SK-N-SH (cell line): ENCODE results near the gene LRIG1. TPM values are rescaled to one million over a fixed set of nuclear protein-coding genes. Genes with fewer than 3 reads are reported as not detected.

Experiments used
- CTCF ChIA-PET: fragments of 300-600, 350-600 bp; formaldehyde crosslinking; extraction: SDS; loops from one replicate; lab custom pipeline; 2021; lab: Yijun Ruan, JAX
- POLR2A ChIA-PET: fragments of 350-600 bp; sonication (Branson Sonifier 250); formaldehyde crosslinking; extraction: SDS; loops from one replicate; lab custom pipeline; 2020; ENCODE audit warnings: antibody characterized with exemption, inconsistent platforms; lab: Yijun Ruan, JAX
- DNase-seq: peaks from one replicate; pipeline ENCODE4 v3.0.0; 2012
- H2AFZ ChIP-seq: fragments of 200-600 bp; sonication (generic); 2 replicates; pipeline ENCODE4 v1.8.1; 2016; ENCODE audit warnings: antibody characterized with exemption, mild to moderate bottlenecking, low read depth
- H3F3A ChIP-seq: fragments of 200-600 bp; sonication (generic); replicated peaks from 2 replicates; pipeline ENCODE3; 2016; ENCODE audit warnings: antibody characterized with exemption, mild to moderate bottlenecking; ENCODE audit not compliant: insufficient read depth
- H3K27ac ChIP-seq, 2 experiments: fragments of 200-500 bp in 1 of 2; fragments of 200-600 bp in 1 of 2; sonication (Bioruptor generic) in 1 of 2; sonication (generic), shearing (Covaris generic) in 1 of 2; 2 replicates each; pipeline versions ENCODE4 v1.5.1 to v1.6.1; 2014 to 2016; ENCODE audit warnings: low read depth in 2 of 2, inconsistent platforms in 1 of 2, low read length in 1 of 2, mild to moderate bottlenecking in 1 of 2, mixed read lengths in 1 of 2
- H3K27me3 ChIP-seq: fragments of 200-600 bp; sonication (generic), shearing (Covaris generic); 2 replicates; pipeline ENCODE4 v1.6.1; 2016; ENCODE audit warnings: mixed run types; ENCODE audit not compliant: insufficient read depth
- H3K36me3 ChIP-seq, 2 experiments: fragments of 200-500 bp in 1 of 2; fragments of 200-600 bp in 1 of 2; sonication (Bioruptor generic) in 1 of 2; sonication (generic) in 1 of 2; replicated peaks in 1 of 2; 2 replicates each; pipeline versions ENCODE3 to v1.5.1; 2014 to 2016; ENCODE audit warnings: low read length in 1 of 2, mild to moderate bottlenecking in 1 of 2; ENCODE audit not compliant: insufficient read depth in 2 of 2, control insufficient read depth in 1 of 2
- H3K4me1 ChIP-seq, 2 experiments: fragments of 200-500 bp in 1 of 2; fragments of 200-600 bp in 1 of 2; sonication (Bioruptor generic) in 1 of 2; sonication (generic), shearing (Covaris generic) in 1 of 2; 2 replicates each; pipeline versions ENCODE4 v1.5.1 to v1.6.1; 2014 to 2016; ENCODE audit warnings: low read depth in 1 of 2, low read length in 1 of 2, mixed run types in 1 of 2; ENCODE audit not compliant: insufficient read depth in 2 of 2, control insufficient read depth in 1 of 2
- H3K4me2 ChIP-seq: fragments of 200-600 bp; sonication (generic), shearing (Covaris generic); 2 replicates; pipeline ENCODE4 v1.6.1; 2017; ENCODE audit warnings: mixed run types
- H3K4me3 ChIP-seq, 2 experiments: fragments of 200-500 bp in 1 of 2; fragments of 200-600 bp in 1 of 2; sonication (Bioruptor generic) in 1 of 2; sonication (generic), shearing (Covaris generic) in 1 of 2; 2 replicates each; pipeline versions ENCODE4 v1.5.1 to v1.8.1; 2014 to 2016; ENCODE audit warnings: low read depth in 2 of 2, inconsistent platforms in 1 of 2, low read length in 1 of 2, mild to moderate bottlenecking in 1 of 2, mixed read lengths in 1 of 2, moderate library complexity in 1 of 2
- H3K79me2 ChIP-seq: fragments of 200-600 bp; sonication (generic); 2 replicates; pipeline ENCODE4 v1.8.1; 2017; ENCODE audit warnings: mild to moderate bottlenecking; ENCODE audit not compliant: insufficient read depth
- H3K9ac ChIP-seq: fragments of 200-600 bp; sonication (generic); 2 replicates; pipeline ENCODE4 v1.6.1; 2017; ENCODE audit warnings: mixed run types
- H3K9me2 ChIP-seq: fragments of 200-600 bp; sonication (generic); 2 replicates; pipeline ENCODE4 v1.6.1; 2017; ENCODE audit warnings: mixed run types
- H3K9me3 ChIP-seq: fragments of 200-600 bp; sonication (generic); 2 replicates; pipeline ENCODE4 v1.6.1; 2017; ENCODE audit warnings: mixed run types, mild to moderate bottlenecking, moderate library complexity
- H4K20me1 ChIP-seq: fragments of 200-600 bp; sonication (generic); 2 replicates; pipeline ENCODE4 v1.6.1; 2017; ENCODE audit warnings: mild to moderate bottlenecking, mixed run types; ENCODE audit not compliant: insufficient read depth
- CTCF ChIP-seq: fragments of 200-600 bp; sonication (generic); IDR thresholded peaks from 2 replicates; pipeline ENCODE4 v1.6.1; 2017; ENCODE audit warnings: antibody characterized with exemption, mild to moderate bottlenecking, moderate library complexity
- JUND ChIP-seq: IDR thresholded peaks from 2 replicates; pipeline ENCODE4 v1.4.0; 2012
- MXI1 ChIP-seq: IDR thresholded peaks from 2 replicates; pipeline ENCODE4 v1.6.1; 2012; ENCODE audit warnings: mild to moderate bottlenecking, low read depth, low read length, improper control_type of control experiment
- POLR2AphosphoS5 ChIP-seq: IDR thresholded peaks from 2 replicates; pipeline ENCODE4 v1.6.1; 2012; ENCODE audit warnings: low read depth, low read length
- TEAD4 ChIP-seq: IDR thresholded peaks from 2 replicates; pipeline ENCODE4 v1.4.0; 2012; ENCODE audit warnings: mild to moderate bottlenecking, borderline replicate concordance; ENCODE audit not compliant: insufficient read depth
- USF2 ChIP-seq: fragments of 150-350 bp; IDR thresholded peaks from 2 replicates; pipeline ENCODE4 v1.6.1; 2017; ENCODE audit warnings: antibody characterized with exemption, low read length, low read depth, borderline replicate concordance
- WGBS: methylation state at CpG from one replicate; pipeline ENCODE4 v1.1.6; 2017; ENCODE audit warnings: low lambda C conversion rate; 5-methylcytosine and 5-hydroxymethylcytosine counted together
- polyA plus RNA-seq, 3 experiments: library from polyadenylated mRNA; depleted of rRNA; stranded (reverse); fragments of >200 nt; gene quantifications; 2 replicates each; pipeline ENCODE4 v1.2.3, GENCODE V29; 2012
- TF ChIP-seq, protein P1 (sequence below): IDR thresholded peaks from 2 replicates; pipeline ENCODE4 v1.4.0; 2012; ENCODE audit warnings: low read depth
- TF ChIP-seq, protein P2 (sequence below): IDR thresholded peaks from 2 replicates; pipeline ENCODE4; 2012
- TF ChIP-seq, protein P3 (sequence below): IDR thresholded peaks from 2 replicates; pipeline ENCODE4 v1.6.1; 2012; ENCODE audit warnings: mild to moderate bottlenecking, low read depth, low read length, moderate library complexity
- TF ChIP-seq, protein P4 (sequence below): IDR thresholded peaks from 2 replicates; pipeline ENCODE4 v1.4.0; 2012; ENCODE audit warnings: low read depth, borderline replicate concordance

The LRIG1 gene
- polyA plus RNA-seq, 1 of the 3 experiments (the other 2 are of a cell fraction): 1.7 TPM

- Histone ChIP-seq H3K27me3 (no peaks in the 10 kb centered on the region; the same call in 1 of the 2 replicates), H3K79me2 (no peaks in the 10 kb centered on the region), H2AFZ (no peak overlapping the region), H3K9me3 (no peaks in the 10 kb centered on the region), H3K27ac (no peak overlapping the region), H3K4me2 (no peak overlapping the region), H3F3A (no peaks in the 10 kb centered on the region), H4K20me1 (no peaks in the 10 kb centered on the region), H3K4me1 (no peaks in the 10 kb centered on the region; a peak in 1 of 4 replicates), H3K4me3 (no peak overlapping the region), H3K36me3 (no peaks in the 10 kb centered on the region), H3K9ac (no peak overlapping the region), H3K9me2 (no peaks in the 10 kb centered on the region)
- TF ChIP-seq CTCF (no peak), POLR2AphosphoS5 (no peak), USF2 (no peak), MXI1 (no peak), JUND (no peak), TEAD4 (no peak)
- TF ChIP-seq, protein P1, sequence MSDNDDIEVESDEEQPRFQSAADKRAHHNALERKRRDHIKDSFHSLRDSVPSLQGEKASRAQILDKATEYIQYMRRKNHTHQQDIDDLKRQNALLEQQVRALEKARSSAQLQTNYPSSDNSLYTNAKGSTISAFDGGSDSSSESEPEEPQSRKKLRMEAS: no peak
- TF ChIP-seq, protein P2, sequence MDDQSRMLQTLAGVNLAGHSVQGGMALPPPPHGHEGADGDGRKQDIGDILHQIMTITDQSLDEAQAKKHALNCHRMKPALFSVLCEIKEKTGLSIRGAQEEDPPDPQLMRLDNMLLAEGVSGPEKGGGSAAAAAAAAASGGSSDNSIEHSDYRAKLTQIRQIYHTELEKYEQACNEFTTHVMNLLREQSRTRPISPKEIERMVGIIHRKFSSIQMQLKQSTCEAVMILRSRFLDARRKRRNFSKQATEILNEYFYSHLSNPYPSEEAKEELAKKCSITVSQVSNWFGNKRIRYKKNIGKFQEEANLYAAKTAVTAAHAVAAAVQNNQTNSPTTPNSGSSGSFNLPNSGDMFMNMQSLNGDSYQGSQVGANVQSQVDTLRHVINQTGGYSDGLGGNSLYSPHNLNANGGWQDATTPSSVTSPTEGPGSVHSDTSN: no peak
- TF ChIP-seq, protein P3, sequence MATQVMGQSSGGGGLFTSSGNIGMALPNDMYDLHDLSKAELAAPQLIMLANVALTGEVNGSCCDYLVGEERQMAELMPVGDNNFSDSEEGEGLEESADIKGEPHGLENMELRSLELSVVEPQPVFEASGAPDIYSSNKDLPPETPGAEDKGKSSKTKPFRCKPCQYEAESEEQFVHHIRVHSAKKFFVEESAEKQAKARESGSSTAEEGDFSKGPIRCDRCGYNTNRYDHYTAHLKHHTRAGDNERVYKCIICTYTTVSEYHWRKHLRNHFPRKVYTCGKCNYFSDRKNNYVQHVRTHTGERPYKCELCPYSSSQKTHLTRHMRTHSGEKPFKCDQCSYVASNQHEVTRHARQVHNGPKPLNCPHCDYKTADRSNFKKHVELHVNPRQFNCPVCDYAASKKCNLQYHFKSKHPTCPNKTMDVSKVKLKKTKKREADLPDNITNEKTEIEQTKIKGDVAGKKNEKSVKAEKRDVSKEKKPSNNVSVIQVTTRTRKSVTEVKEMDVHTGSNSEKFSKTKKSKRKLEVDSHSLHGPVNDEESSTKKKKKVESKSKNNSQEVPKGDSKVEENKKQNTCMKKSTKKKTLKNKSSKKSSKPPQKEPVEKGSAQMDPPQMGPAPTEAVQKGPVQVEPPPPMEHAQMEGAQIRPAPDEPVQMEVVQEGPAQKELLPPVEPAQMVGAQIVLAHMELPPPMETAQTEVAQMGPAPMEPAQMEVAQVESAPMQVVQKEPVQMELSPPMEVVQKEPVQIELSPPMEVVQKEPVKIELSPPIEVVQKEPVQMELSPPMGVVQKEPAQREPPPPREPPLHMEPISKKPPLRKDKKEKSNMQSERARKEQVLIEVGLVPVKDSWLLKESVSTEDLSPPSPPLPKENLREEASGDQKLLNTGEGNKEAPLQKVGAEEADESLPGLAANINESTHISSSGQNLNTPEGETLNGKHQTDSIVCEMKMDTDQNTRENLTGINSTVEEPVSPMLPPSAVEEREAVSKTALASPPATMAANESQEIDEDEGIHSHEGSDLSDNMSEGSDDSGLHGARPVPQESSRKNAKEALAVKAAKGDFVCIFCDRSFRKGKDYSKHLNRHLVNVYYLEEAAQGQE: no peak
- TF ChIP-seq, protein P4, sequence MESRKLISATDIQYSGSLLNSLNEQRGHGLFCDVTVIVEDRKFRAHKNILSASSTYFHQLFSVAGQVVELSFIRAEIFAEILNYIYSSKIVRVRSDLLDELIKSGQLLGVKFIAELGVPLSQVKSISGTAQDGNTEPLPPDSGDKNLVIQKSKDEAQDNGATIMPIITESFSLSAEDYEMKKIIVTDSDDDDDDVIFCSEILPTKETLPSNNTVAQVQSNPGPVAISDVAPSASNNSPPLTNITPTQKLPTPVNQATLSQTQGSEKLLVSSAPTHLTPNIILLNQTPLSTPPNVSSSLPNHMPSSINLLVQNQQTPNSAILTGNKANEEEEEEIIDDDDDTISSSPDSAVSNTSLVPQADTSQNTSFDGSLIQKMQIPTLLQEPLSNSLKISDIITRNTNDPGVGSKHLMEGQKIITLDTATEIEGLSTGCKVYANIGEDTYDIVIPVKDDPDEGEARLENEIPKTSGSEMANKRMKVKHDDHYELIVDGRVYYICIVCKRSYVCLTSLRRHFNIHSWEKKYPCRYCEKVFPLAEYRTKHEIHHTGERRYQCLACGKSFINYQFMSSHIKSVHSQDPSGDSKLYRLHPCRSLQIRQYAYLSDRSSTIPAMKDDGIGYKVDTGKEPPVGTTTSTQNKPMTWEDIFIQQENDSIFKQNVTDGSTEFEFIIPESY: no peak
- ChIA-PET CTCF (interaction anchor here (1.0 to 1.3 kb wide), 2 partner anchors 39 to 90 kb away, joined by 3 read pairs; no protein-coding TSS in a partner anchor), POLR2A (no interaction called here)
- 88% methylated on average over 10 of the region's 10 CpGs for WGBS
- DNase-seq: no peak
Observed at GRCh38 chr3:66467996-66468735, 32.7 kb downstream of the LRIG1 start.
